Measurements from ENCODE around the gene MAP3K21. TPM values are rescaled to one million over a fixed set of nuclear protein-coding genes. Genes with fewer than 3 reads are reported as not detected.

Gene MAP3K21
- total RNA-seq: 1 to 10 TPM in 5 of 7 donors, under 1 TPM in 2; 0.85 to 4.6 (median 1.5) TPM
- polyA plus RNA-seq: under 1 TPM; 0.38 to 0.67 (median 0.39) TPM
- long read RNA-seq, donor 1: 0 reads
- long read RNA-seq, donor 2: 0 reads

DNA sequence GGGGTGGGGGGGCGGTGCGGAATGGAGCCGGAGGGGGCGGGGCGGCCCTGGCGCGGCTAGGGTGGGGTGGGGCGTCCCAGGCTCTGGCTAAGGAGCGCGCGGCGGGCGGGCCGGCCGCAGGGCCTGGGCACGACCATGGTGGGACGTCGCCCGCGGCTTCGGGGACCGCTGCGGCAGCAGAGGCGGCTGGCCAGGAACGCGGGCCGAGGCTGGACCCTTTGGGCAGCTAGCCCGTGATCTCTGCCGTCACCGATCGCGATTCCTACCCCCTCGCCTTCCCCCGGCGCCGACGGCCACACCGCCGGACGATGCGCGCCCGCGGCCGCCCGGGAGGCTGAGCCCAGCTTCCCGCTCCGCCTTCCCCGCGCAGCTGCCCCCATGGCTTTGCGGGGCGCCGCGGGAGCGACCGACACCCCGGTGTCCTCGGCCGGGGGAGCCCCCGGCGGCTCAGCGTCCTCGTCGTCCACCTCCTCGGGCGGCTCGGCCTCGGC, at the start of gene MAP3K21:
Gene MAP3K21 (plus strand): TSS at position 74 of the 491 bp plus-strand sequence. CDS start 305 bp downstream, at position 379.
- peak; percentile 93 for DNase-seq
- TF ChIP-seq POLR2AphosphoS5 (IDR thresholded peaks at IDR 0.05) (peak in 2 of 3 donors; percentile 26 to 52), POLR2A (IDR thresholded peaks at IDR 0.05) (no peak)
- H3K27ac ChIP-seq: peak within 1 kb of the TSS in 4 of 8 donors; percentile 44 to 74 (median 59)
- peaks cover 0 to 39% (median 6%) of the 10 kb centered on the region in 7 donors for H3K27me3 ChIP-seq (replicated peaks in 1 of 7)
- H3K9me3 ChIP-seq: no peaks in the 10 kb centered on the region
- 1% methylated on average over 37 to 67 of the region's 68 CpGs; no CpG with 5 or more reads in 1 of the 5 donors for WGBS, 5 donors
- H3K4me3 ChIP-seq: peak within 1 kb of the TSS; percentile 51 to 90 (median 74)
- H3K4me1 ChIP-seq: peaks cover 5 to 30% (median 21%) of the 10 kb centered on the region in 6 donors
- no peaks in the 10 kb centered on the region for H3K36me3 ChIP-seq
- intact Hi-C loops (cut with DNase I; ENCODE audit: low total_unique reads): no loop called here

DNA sequence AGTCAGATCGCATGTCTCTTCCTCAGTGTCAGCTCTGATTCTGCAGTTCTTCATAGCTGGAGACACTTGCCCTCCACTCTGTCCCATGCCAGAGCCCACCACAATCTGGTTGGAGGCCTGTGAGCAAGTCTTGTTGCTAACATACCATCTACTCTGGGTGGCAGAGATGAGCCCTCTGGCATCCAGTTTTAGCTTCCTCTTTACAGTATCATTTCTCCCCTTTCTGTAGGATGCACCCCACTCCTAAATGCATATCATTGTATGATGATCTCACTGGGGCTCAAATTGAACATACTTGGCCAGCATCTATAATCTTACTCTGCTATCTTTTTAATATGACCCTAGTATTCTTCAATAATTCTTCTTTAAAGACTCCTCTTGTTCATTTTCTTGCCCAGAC, 48.9 kb upstream of the MAP3K21 start:
- no peak overlapping the region for H3K27ac ChIP-seq
- no peaks in the 10 kb centered on the region for H3K9me3 ChIP-seq
- TF ChIP-seq CTCF (IDR thresholded peaks at IDR 0.05 in 8 of 11, conservative IDR thresholded peaks at IDR 0.05 in 3 of 11): no peak
- no peak for TF ChIP-seq POLR2AphosphoS5 (IDR thresholded peaks at IDR 0.05)
- no peak for TF ChIP-seq POLR2A (IDR thresholded peaks at IDR 0.05)
- 58 to 100% (median 100%) methylated on average over 1 of the region's 1 CpG for WGBS, 5 donors
- no peaks in the 10 kb centered on the region for H3K36me3 ChIP-seq
- H3K4me1 ChIP-seq: peaks cover 0 to 24% (median 11%) of the 10 kb centered on the region in 6 donors
- H3K27me3 ChIP-seq (replicated peaks in 1 of 7): no peaks in the 10 kb centered on the region
- intact Hi-C loops (cut with DNase I; ENCODE audit: low total_unique reads): no loop called here
- H3K4me3 ChIP-seq: no peak overlapping the region
- no peak for DNase-seq

GRCh38 chr1:233279971-233280370, 47.6 kb upstream of the MAP3K21 start:
- 90 to 98% (median 95%) methylated on average over 2 of the region's 2 CpGs for WGBS, 5 donors
- no peak overlapping the region for H3K4me3 ChIP-seq
- H3K36me3 ChIP-seq: no peaks in the 10 kb centered on the region
- no peak overlapping the region for H3K27ac ChIP-seq
- no peak for DNase-seq
- TF ChIP-seq CTCF (IDR thresholded peaks at IDR 0.05 in 8 of 11, conservative IDR thresholded peaks at IDR 0.05 in 3 of 11) (no peak), POLR2A (IDR thresholded peaks at IDR 0.05) (no peak), POLR2AphosphoS5 (IDR thresholded peaks at IDR 0.05) (no peak)
- H3K9me3 ChIP-seq: no peaks in the 10 kb centered on the region
- no peaks in the 10 kb centered on the region for H3K27me3 ChIP-seq (replicated peaks in 1 of 7)
- peaks cover 0 to 17% (median 11%) of the 10 kb centered on the region in 6 donors for H3K4me1 ChIP-seq
- intact Hi-C loops (cut with DNase I; ENCODE audit: low total_unique reads): no loop called here

- Histone ChIP-seq H3K4me1 (peaks cover 0 to 17% (median 11%) of the 10 kb centered on the region in 6 donors), H3K9me3 (no peaks in the 10 kb centered on the region), H3K27me3 (replicated peaks in 1 of 7) (no peaks in the 10 kb centered on the region), H3K36me3 (no peaks in the 10 kb centered on the region), H3K27ac (peak overlapping the region in 4 of 8 donors; percentile 5 to 50 (median 14)), H3K4me3 (no peak overlapping the region)
- no peak for TF ChIP-seq POLR2A (IDR thresholded peaks at IDR 0.05)
- no peak for TF ChIP-seq POLR2AphosphoS5 (IDR thresholded peaks at IDR 0.05)
- no peak for TF ChIP-seq CTCF (IDR thresholded peaks at IDR 0.05 in 8 of 11, conservative IDR thresholded peaks at IDR 0.05 in 3 of 11)
- 43 to 52% (median 47%) methylated on average over 8 of the region's 8 CpGs for WGBS, 5 donors
- DNase-seq: no peak
- intact Hi-C loops (cut with DNase I; ENCODE audit: low total_unique reads): no loop called here
These were observed 45.6 kb upstream of the MAP3K21 start for GRCh38 chr1:233281711-233282581.

Measured in spleen (tissue), 13 donors.